ENCODE results near the gene PRC1. TPM values are rescaled to one million over a fixed set of nuclear protein-coding genes. Genes with fewer than 3 reads are reported as not detected.

PRC1 gene
- total RNA-seq, 3 donors from 2014 or later: 4.3 to 19.8 (median 10.5) TPM

DNA sequence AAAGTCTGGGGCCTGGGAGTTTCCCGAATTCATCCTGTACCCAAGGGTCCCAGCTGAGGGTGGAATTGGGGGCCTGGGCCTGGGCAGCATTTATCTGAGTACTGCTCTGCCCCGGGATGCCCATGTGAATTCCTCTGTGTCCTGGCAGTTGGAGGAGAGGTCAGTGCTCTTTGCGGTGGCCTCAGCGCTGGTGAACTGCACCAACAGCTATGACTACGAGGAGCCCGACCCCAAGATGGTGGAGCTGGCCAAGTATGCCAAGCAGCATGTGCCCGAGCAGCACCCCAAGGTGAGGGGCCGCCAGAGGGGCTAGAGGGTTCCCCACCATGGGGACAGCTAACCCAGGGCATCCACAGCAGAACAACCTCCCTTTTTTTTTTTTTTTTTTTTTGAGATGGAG lies 45.8 kb downstream of the PRC1 start:
- no peak overlapping the region for H3K4me3 ChIP-seq
- H3K27ac ChIP-seq: no peak overlapping the region
- intact Hi-C loops (cut with DNase I; ENCODE audit: low total_unique reads): no loop called here
- no peaks in the 10 kb centered on the region for H3K4me1 ChIP-seq
- no peak for DNase-seq (ENCODE audit: low spot score in 2 of 2)
- no peaks in the 10 kb centered on the region for H3K9me3 ChIP-seq
- no peaks in the 10 kb centered on the region for H3K27me3 ChIP-seq
- H3K36me3 ChIP-seq: peaks cover 11% of the 10 kb centered on the region
- TF ChIP-seq POLR2AphosphoS5 (IDR thresholded peaks at IDR 0.05): no peak
- no peak for TF ChIP-seq CTCF (IDR thresholded peaks at IDR 0.05)
- no peak for TF ChIP-seq POLR2A (IDR thresholded peaks at IDR 0.05)

- no peaks in the 10 kb centered on the region for H3K4me1 ChIP-seq
- H3K36me3 ChIP-seq: peaks cover 9% of the 10 kb centered on the region
- H3K9me3 ChIP-seq: no peaks in the 10 kb centered on the region
- no peak overlapping the region for H3K4me3 ChIP-seq
- H3K27ac ChIP-seq: no peak overlapping the region
- no peak for DNase-seq (ENCODE audit: low spot score in 2 of 2)
- intact Hi-C loops (cut with DNase I; ENCODE audit: low total_unique reads): no loop called here
- no peaks in the 10 kb centered on the region for H3K27me3 ChIP-seq
- no peak for TF ChIP-seq POLR2A (IDR thresholded peaks at IDR 0.05)
These were observed 46.6 kb downstream of the PRC1 start for GRCh38 chr15:90947577-90948357.

- no peak for DNase-seq (ENCODE audit: low spot score in 2 of 2)
- TF ChIP-seq CTCF (IDR thresholded peaks at IDR 0.05): no peak
- Histone ChIP-seq H3K9me3 (no peaks in the 10 kb centered on the region), H3K36me3 (peaks cover 15% of the 10 kb centered on the region), H3K27ac (no peak overlapping the region), H3K4me3 (no peak overlapping the region), H3K4me1 (no peaks in the 10 kb centered on the region), H3K27me3 (no peaks in the 10 kb centered on the region)
- intact Hi-C loops (cut with DNase I; ENCODE audit: low total_unique reads): no loop called here
These were observed 47.3 kb downstream of the PRC1 start for GRCh38 chr15:90946941-90947576.

DNA sequence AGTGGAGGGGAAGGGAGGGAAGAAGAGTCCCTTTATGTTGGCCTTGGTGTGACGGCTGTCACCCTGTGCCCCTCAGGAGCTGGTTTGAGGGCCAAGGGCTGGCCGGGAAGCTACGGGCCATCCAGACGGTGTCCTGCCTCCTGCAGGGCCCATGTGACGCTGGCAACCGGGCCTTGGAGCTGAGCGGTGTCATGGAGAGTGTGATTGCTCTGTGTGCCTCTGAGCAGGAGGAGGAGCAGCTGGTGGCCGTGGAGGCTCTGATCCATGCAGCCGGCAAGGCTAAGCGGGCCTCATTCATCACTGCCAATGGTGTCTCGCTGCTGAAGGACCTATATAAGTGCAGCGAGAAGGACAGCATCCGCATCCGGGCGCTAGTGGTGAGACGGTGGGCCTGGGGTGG lies 47.8 kb downstream of the PRC1 start:
- no peak overlapping the region for H3K4me3 ChIP-seq
- H3K27ac ChIP-seq: no peak overlapping the region
- peaks cover 15% of the 10 kb centered on the region for H3K36me3 ChIP-seq
- TF ChIP-seq POLR2A (IDR thresholded peaks at IDR 0.05) (no peak), CTCF (IDR thresholded peaks at IDR 0.05) (no peak), POLR2AphosphoS5 (IDR thresholded peaks at IDR 0.05) (no peak)
- DNase-seq (ENCODE audit: low spot score in 2 of 2): no peak
- no peaks in the 10 kb centered on the region for H3K4me1 ChIP-seq
- intact Hi-C loops (cut with DNase I; ENCODE audit: low total_unique reads): no loop called here
- H3K27me3 ChIP-seq: no peaks in the 10 kb centered on the region
- H3K9me3 ChIP-seq: no peaks in the 10 kb centered on the region

GRCh38 chr15:90945091-90945490 lies 49.2 kb downstream of the PRC1 start:
- H3K27me3 ChIP-seq: no peaks in the 10 kb centered on the region
- H3K4me3 ChIP-seq: no peak overlapping the region

More at GRCh38 chr15:90945091-90945490, 49.2 kb downstream of the PRC1 start:
- Histone ChIP-seq H3K27ac (no peak overlapping the region), H3K9me3 (no peaks in the 10 kb centered on the region), H3K36me3 (peaks cover 19% of the 10 kb centered on the region), H3K4me1 (no peaks in the 10 kb centered on the region)
- TF ChIP-seq CTCF (IDR thresholded peaks at IDR 0.05) (no peak), POLR2AphosphoS5 (IDR thresholded peaks at IDR 0.05) (no peak), POLR2A (IDR thresholded peaks at IDR 0.05) (no peak)
- intact Hi-C loops (cut with DNase I; ENCODE audit: low total_unique reads): no loop called here
- DNase-seq (ENCODE audit: low spot score in 2 of 2): no peak

Measured in breast epithelium (tissue), 4 donors.